OCI-LY1 (cell line): ENCODE results near the gene IL7R.

Experiments used
- H2AFZ ChIP-seq: fragments of 200-600 bp; sonication (generic), shearing (Covaris generic); 2 replicates; pipeline ENCODE4 v1.6.0; 2014; ENCODE audit warnings: antibody characterized with exemption, mild to moderate bottlenecking, low read length
- H3F3A ChIP-seq: fragments of 200-600 bp; sonication (generic), shearing (Covaris generic); 2 replicates; pipeline ENCODE4 v1.6.0; 2014; ENCODE audit warnings: mild to moderate bottlenecking, antibody characterized with exemption, low read length, moderate library complexity; ENCODE audit not compliant: insufficient read depth
- H3K27ac ChIP-seq: fragments of 200-600 bp; sonication (generic); 2 replicates; pipeline ENCODE4 v1.5.1; 2014; ENCODE audit warnings: low read length, mixed run types, mild to moderate bottlenecking, low read depth; ENCODE audit not compliant: poor library complexity, severe bottlenecking
- H3K27me3 ChIP-seq: fragments of 200-600 bp; sonication (generic); 2 replicates; pipeline ENCODE4 v1.6.0; 2014; ENCODE audit warnings: antibody characterized with exemption, mild to moderate bottlenecking, low read length, moderate library complexity; ENCODE audit not compliant: insufficient read depth
- H3K36me3 ChIP-seq: fragments of 200-600 bp; sonication (generic); 2 replicates; pipeline ENCODE4 v1.6.1; 2014; ENCODE audit warnings: mild to moderate bottlenecking, antibody characterized with exemption, low read length, moderate library complexity, mixed read lengths; ENCODE audit not compliant: insufficient read depth
- H3K4me1 ChIP-seq: fragments of 200-600 bp; sonication (generic); 2 replicates; pipeline ENCODE4 v1.5.1; 2014; ENCODE audit warnings: mild to moderate bottlenecking, low read length, moderate library complexity; ENCODE audit not compliant: insufficient read depth, severe bottlenecking
- H3K4me2 ChIP-seq: fragments of 200-600 bp; sonication (generic), shearing (Covaris generic); 2 replicates; pipeline ENCODE4 v1.6.1; 2014; ENCODE audit warnings: low read length
- H3K4me3 ChIP-seq: fragments of 200-600 bp; sonication (generic); 2 replicates; pipeline ENCODE4 v1.5.1; 2014; ENCODE audit warnings: low read length, low read depth, mild to moderate bottlenecking, mixed read lengths; ENCODE audit not compliant: poor library complexity, severe bottlenecking
- H3K79me2 ChIP-seq: fragments of 200-600 bp; shearing (Covaris generic); 2 replicates; pipeline ENCODE4 v1.6.1; 2016; ENCODE audit warnings: mixed run types, low read length, mixed read lengths; ENCODE audit not compliant: insufficient read depth
- H3K9ac ChIP-seq: fragments of 200-600 bp; sonication (generic), shearing (Covaris generic); 2 replicates; pipeline ENCODE4 v1.6.1; 2014; ENCODE audit warnings: mild to moderate bottlenecking, low read length, mixed read lengths
- H3K9me2 ChIP-seq: fragments of 200-600 bp; sonication (generic), shearing (Covaris generic); 2 replicates; pipeline ENCODE4 v1.6.1; 2014; ENCODE audit warnings: low read depth, mild to moderate bottlenecking, low read length, mixed read lengths
- H3K9me3 ChIP-seq: fragments of 200-600 bp; shearing (Covaris generic); 2 replicates; pipeline ENCODE4 v1.6.1; 2014; ENCODE audit warnings: low read length, mixed read lengths
- H4K20me1 ChIP-seq: fragments of 200-600 bp; sonication (generic), shearing (Covaris generic); 2 replicates; pipeline ENCODE4 v1.6.0; 2016; ENCODE audit warnings: mild to moderate bottlenecking, low read length; ENCODE audit not compliant: insufficient read depth
- CTCF ChIP-seq: fragments of 200-600 bp; sonication (generic), shearing (Covaris generic); IDR thresholded peaks from 2 replicates; pipeline ENCODE4 v1.5.1; 2017; ENCODE audit warnings: mild to moderate bottlenecking, antibody characterized with exemption, low read length, moderate library complexity, mixed read lengths
- EZH2 ChIP-seq: fragments of 200-600 bp; sonication (generic), shearing (Covaris generic); IDR thresholded peaks from 2 replicates; pipeline ENCODE4 v1.8.0; 2017; ENCODE audit warnings: borderline replicate concordance, mixed run types, mild to moderate bottlenecking, antibody characterized with exemption, low read length, moderate library complexity, mixed read lengths

IL7R gene

GRCh38 chr5:35884773-35885172 is 28.1 kb downstream of the IL7R start:
- Histone ChIP-seq H3F3A (peaks cover 2% of the 10 kb centered on the region; the same call in 1 of the 2 replicates), H3K27ac (peak overlapping the region; percentile 98), H4K20me1 (no peaks in the 10 kb centered on the region), H3K9me2 (no peaks in the 10 kb centered on the region), H3K4me3 (no peak overlapping the region), H2AFZ (no peak overlapping the region), H3K4me1 (peaks cover 91% of the 10 kb centered on the region), H3K36me3 (peaks cover 5% of the 10 kb centered on the region), H3K9me3 (no peaks in the 10 kb centered on the region), H3K4me2 (peak overlapping the region; percentile 24), H3K27me3 (no peaks in the 10 kb centered on the region), H3K79me2 (no peaks in the 10 kb centered on the region), H3K9ac (peak overlapping the region; percentile 62)
- TF ChIP-seq CTCF (no peak), EZH2 (no peak)

GRCh38 chr5:35886381-35886780 is 29.7 kb downstream of the IL7R start:
- Histone ChIP-seq H3K36me3 (peaks cover 4% of the 10 kb centered on the region), H3K9ac (peak overlapping the region; percentile 62), H4K20me1 (no peaks in the 10 kb centered on the region), H3K27me3 (no peaks in the 10 kb centered on the region), H3K4me1 (peaks cover 91% of the 10 kb centered on the region), H3F3A (peaks cover 7% of the 10 kb centered on the region; the same call in 1 of the 2 replicates), H3K9me3 (0 out of 2 replicates have a peak, but pooled peaks cover 2% of the 10 kb centered on the region), H3K9me2 (no peaks in the 10 kb centered on the region), H2AFZ (no peak overlapping the region), H3K27ac (peak overlapping the region; percentile 98), H3K4me3 (no peak overlapping the region), H3K79me2 (no peaks in the 10 kb centered on the region), H3K4me2 (peak overlapping the region; percentile 24; the same call in 1 of the 2 replicates)
- TF ChIP-seq EZH2 (no peak), CTCF (no peak)

DNA sequence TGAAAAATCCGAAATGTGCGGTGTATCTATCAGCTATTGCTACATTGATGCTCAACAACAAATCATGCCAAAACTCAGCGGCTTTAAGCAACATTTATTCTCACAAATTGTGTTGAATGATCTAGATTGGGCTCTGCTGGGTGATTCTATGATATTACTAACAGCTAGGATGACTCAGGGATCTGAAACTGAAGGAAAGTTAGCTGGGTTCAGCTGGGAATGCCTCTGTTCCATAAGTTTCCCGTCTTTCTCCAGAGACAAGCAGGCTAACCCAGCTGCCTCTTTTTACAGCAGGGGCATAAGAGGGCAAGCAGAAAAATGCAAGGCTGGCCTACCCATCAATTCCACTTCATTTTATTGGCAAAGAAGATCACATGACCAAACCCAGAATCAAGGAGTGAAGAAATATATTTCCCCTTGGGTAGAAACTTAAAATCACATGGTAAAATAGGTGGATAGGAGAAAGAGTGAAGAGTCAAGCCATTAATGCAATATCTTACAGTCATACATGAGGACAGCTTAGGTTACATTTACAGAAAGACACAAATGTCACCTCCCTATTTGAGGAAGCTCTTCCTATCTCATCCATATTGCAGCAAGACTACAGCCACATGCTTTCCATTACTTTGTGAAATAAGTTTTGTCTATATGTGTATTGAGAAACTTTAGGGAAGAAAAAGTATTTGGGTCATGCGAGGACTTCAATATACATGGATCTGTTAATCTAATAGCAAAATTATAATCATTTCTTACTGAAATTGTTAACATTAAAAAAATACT is 30.8 kb downstream of the IL7R start:
- Histone ChIP-seq H4K20me1 (no peaks in the 10 kb centered on the region), H3K79me2 (no peaks in the 10 kb centered on the region), H3K4me3 (no peak overlapping the region), H3K9ac (peak overlapping the region; percentile 62), H2AFZ (peak overlapping the region; percentile 53; the same call in 1 of the 2 replicates), H3K9me2 (no peaks in the 10 kb centered on the region), H3K4me1 (peaks cover 80% of the 10 kb centered on the region), H3K27me3 (no peaks in the 10 kb centered on the region), H3K4me2 (no peak overlapping the region), H3K36me3 (peaks cover 4% of the 10 kb centered on the region), H3K27ac (peak overlapping the region; percentile 98), H3F3A (peaks cover 7% of the 10 kb centered on the region; the same call in 1 of the 2 replicates), H3K9me3 (0 out of 2 replicates have a peak, but pooled peaks cover 5% of the 10 kb centered on the region)
- TF ChIP-seq CTCF (no peak), EZH2 (no peak)
